Activated CD4-positive, alpha-beta T cell treated with anti-CD3 and anti-CD28 coated beads for 4 hours (primary cell): Measurements from ENCODE around the gene KIAA0319L.
A peak's percentile ranks its signal among the peaks of the same experiment; 100 is the strongest.

Experiments used
- DNase-seq, 2 donors: peaks; one replicate each; pipeline ENCODE4 v3.0.0-alpha.2; 2020

KIAA0319L gene

GRCh38 chr1:35535243-35535642, 22.0 kb downstream of the KIAA0319L start:
- no peak for DNase-seq

DNA sequence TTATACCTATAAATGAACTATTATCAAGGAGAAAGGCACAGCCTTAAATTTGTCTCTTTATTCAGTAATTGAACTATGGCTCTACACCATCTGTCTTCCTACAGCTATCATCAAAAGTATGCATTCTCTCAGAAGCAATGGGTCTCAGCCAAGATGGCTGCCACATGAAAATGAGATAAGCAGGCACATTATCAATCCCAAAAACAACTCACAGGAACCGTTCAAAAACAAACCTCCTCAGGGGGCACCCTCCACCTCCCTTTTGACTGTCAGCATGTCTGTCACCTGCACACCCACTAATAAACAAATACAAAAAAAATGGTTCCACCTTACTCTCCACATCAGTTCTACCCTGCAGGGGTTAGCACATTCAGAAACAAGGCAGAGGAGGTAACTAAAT, 23.6 kb downstream of the KIAA0319L start:
- DNase-seq, result no peak

- DNase-seq, result no peak
These were observed 24.5 kb downstream of the KIAA0319L start for GRCh38 chr1:35532497-35533223.

- no peak for DNase-seq
These were observed 25.8 kb downstream of the KIAA0319L start for GRCh38 chr1:35531368-35531767.

DNA sequence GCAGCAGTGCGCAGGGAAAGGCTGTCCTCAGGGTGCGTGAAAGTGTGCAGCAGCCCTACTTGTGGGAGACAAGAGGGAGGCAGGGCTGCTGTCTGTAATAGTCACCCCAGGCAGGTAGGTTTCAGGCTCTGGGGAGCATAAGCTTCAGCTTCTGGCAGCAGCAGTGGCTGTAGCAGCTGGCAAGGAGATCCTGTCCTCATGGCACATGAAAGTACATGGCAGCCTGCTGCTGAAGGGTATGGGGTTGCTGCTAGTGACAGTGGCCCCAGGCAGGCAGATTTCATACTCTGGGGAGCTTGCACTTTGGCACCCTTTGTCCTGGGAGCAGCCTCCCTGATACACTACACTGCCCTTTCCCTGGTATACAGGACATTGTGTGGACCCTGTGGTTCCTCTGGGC, 26.3 kb downstream of the KIAA0319L start:
- no peak for DNase-seq

GRCh38 chr1:35530168-35530567, 27.0 kb downstream of the KIAA0319L start:
- no peak for DNase-seq

- no peak for DNase-seq
These were observed 33.1 kb downstream of the KIAA0319L start for GRCh38 chr1:35524106-35524505.

GRCh38 chr1:35519432-35519831, 37.8 kb downstream of the KIAA0319L start:
- DNase-seq, result no peak

- no peak for DNase-seq
These were observed 39.0 kb downstream of the KIAA0319L start for GRCh38 chr1:35518183-35518582.

GRCh38 chr1:35511305-35511704, 45.9 kb downstream of the KIAA0319L start:
- DNase-seq, result no peak

GRCh38 chr1:35509558-35509957, 47.6 kb downstream of the KIAA0319L start:
- no peak for DNase-seq

DNA sequence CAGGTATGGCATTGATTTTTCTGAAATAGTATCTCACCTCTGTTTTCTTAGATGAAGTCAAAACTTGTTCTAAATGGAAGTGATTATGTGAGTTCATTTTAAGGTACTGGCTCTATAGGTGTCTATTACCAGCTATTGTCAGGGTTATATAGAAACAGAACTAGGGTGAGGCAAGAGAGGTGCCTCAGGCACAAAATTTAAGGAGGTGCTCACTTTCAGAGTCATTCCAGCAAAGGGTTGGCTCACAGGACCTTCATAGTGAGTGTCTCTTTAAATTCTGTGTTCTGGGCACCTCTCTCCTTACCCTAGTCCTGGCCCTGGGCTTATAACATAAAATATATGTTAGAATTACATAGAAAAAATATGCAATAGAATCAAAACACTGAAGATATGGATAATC, 49.3 kb downstream of the KIAA0319L start:
- no peak for DNase-seq

GRCh38 chr1:35506960-35507912, 50.0 kb downstream of the KIAA0319L start:
- DNase-seq, result no peak

DNA sequence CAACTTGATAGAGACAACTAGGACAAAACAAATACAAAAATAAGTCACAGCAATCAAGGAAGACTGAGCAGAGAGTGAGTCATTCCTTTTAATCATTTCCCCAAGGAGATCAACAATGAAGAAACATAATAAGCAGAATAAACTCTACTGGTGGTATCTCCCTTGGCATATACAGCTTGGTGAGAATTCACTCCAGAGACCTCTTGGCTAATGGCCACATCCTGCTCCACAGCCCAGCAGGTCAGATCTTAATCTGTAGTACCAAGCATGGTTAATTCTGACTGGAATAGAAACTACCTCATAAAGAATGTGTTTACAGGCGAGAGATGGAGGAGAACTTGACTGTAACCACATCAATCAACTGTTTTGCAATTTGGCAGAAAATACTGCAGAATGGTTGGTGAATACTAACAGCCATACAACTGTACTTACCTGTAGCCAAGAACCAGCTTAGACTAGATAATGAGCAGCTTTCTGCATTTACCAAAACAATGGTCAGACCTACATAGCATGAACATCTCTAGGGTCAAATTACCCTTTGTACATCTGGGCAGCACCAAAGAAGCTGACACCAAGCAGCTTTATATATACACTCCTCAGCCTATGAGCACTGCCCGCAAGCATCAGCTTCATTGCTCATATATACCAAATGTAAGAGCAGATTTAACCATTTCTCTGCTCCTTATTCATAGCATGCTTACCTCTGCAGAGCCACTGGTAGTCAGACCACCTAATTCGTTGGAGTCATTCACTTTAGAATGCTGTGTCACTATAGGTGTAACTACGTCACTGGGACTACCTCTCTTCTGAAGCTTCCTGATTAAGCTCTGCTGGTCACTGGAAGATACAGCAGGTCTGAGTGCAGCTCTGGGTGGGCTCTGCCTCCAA, 51.0 kb downstream of the KIAA0319L start:
- DNase-seq, result peak; percentile 15 to 26

DNA sequence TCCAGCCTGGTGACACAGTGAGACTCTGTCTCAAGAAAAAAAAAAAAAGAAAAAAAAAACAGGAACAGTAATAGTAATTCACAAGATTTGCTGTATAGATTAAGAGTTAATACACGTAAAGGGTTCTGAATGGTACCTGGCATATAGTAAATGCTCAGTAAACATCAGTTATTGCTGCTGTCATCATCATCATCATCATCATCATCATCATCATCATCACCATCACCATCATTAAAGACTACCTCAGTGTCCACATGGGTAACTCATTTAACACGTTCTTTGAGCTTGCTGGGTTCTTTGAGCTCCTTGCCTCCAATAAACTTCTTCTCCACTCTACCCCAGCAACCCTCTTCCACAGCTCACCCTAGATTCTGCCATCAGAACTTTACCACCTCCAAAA, 55.0 kb downstream of the KIAA0319L start:
- DNase-seq, result no peak

DNA sequence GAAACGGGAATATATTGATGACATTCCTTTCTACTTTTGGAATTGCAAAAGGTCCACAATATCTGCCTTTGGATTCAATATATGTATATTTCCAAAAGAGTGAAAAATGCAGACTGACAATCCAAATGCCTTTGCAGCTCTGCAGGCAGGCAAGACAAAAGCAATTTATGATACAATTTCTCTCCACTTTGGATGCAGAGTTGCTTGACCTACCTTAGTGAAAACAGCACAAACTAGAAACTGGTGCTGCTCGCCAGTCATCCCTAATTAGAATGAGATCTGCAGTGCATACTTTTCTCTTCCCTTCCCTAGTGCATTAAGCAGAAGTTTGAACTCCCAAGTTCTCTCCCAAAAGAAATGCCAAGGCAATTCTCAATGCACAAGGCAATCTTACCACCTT, 56.8 kb downstream of the KIAA0319L start:
- DNase-seq, result no peak

- peak; percentile 10 to 13 for DNase-seq
These were observed 57.5 kb downstream of the KIAA0319L start for GRCh38 chr1:35499652-35500176.

- no peak for DNase-seq
These were observed 58.0 kb downstream of the KIAA0319L start for GRCh38 chr1:35499231-35499630.

DNA sequence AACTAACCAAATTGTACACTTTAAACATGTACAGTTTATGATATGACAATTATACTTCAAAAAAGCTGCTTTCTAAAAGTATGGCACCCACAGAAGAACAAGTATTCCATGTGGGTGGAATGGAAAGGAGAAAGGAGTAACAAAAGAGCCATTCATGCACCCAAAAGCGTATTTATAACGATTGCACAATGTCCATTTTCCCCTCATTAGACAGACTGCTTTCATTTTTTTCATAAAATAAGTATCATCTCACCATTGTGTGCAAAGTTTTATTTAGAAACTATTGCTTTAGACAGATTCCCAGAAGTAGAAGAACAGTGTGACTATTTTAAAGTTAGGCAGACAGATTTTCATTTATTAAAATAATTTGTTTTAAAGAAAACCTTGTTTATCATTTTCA, 59.6 kb downstream of the KIAA0319L start:
- DNase-seq, result no peak

DNA sequence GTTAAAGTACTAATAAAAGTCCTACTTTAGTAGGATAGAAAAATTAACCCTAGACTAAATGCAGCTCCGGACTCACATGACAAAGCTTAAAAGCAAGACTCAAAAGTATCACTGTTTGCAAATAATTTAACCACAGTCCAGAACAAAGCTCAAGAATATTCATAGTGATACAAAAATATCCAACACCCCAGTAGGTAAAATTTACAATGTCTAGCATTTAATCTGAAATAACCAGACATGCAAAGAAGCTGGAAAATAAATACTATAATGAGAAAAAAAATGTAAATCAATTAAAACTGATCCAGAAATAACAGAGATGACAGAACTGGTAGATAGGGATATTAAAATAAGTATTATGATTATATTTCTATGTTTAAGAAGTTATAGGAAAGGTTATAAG, 67.0 kb downstream of the KIAA0319L start:
- no peak for DNase-seq

GRCh38 chr1:35488336-35488735, 68.9 kb downstream of the KIAA0319L start:
- DNase-seq, result no peak

- no peak for DNase-seq
These were observed 70.3 kb downstream of the KIAA0319L start for GRCh38 chr1:35486858-35487408.
